GM12878 (cell line): ENCODE results near the gene GREB1. TPM values are rescaled to one million over a fixed set of nuclear protein-coding genes. Genes with fewer than 3 reads are reported as not detected.

ENCODE experiments used
- ATAC-seq: fragments of 200-7000 bp; cut with Tn5 transposase; 3 replicates; pipeline ENCODE4 v1.9.1; 2020; ENCODE audit warnings: mild to moderate bottlenecking, moderate library complexity
- BruUV-seq: library from RNA; stranded (reverse); fragments of 400-500 nt; replicated peaks from 2 replicates; lab custom pipeline; 2021; lab: Mats Ljungman, UMichigan
- CTCF ChIA-PET: fragments of 300-600 bp; sonication (Branson Sonifier 250); formaldehyde crosslinking; extraction: SDS; loops from one replicate; lab custom pipeline; 2021; ENCODE audit warnings: inconsistent platforms; lab: Yijun Ruan, JAX
- POLR2A ChIA-PET: fragments of 350-600 bp; formaldehyde crosslinking; extraction: SDS; loops from one replicate; lab custom pipeline; 2021; ENCODE audit warnings: inconsistent platforms; lab: Charles Lee
- RAD21 ChIA-PET: fragments of 300-600 bp; sonication (Branson Sonifier 250); formaldehyde crosslinking; loops from one replicate; lab custom pipeline; 2023; ENCODE audit warnings: antibody characterized with exemption; ENCODE audit not compliant: unreplicated experiment; lab: Charles Lee
- SMC1A ChIA-PET: fragments of 300-600 bp; sonication (Branson Sonifier 250); formaldehyde crosslinking; loops from one replicate; lab custom pipeline; 2023; ENCODE audit not compliant: unreplicated experiment, uncharacterized antibody; lab: Charles Lee
- DNase-seq: peaks from one replicate; pipeline ENCODE4 v3.0.0-alpha.2; 2011; ENCODE audit warnings: low read depth, low spot score
- FAIRE-seq: peaks from 3 replicates; lab custom pipeline; 2011; peaks lifted over from hg19 to GRCh38; lab: Jason Lieb, UNC
- H2AFZ ChIP-seq: 2 replicates; pipeline ENCODE4 v1.6.0; 2011; ENCODE audit warnings: low read depth, low read length, control low read depth; ENCODE audit not compliant: control insufficient read depth
- H3K27ac ChIP-seq: 2 replicates; pipeline ENCODE4 v1.5.1; 2011; ENCODE audit warnings: control low read depth; ENCODE audit not compliant: control insufficient read depth, insufficient read depth
- H3K27me3 ChIP-seq, 2 experiments: replicated peaks in 1 of 2; 2 replicates each; pipeline versions ENCODE4 v1.6.0 to v1.6.1; 2011; ENCODE audit warnings: low read length in 1 of 2; ENCODE audit not compliant: control insufficient read depth in 2 of 2, insufficient read depth in 2 of 2
- H3K36me3 ChIP-seq, 2 experiments: 2 replicates each; pipeline ENCODE4 v1.5.1; 2011; ENCODE audit warnings: low read length in 1 of 2; ENCODE audit not compliant: control insufficient read depth in 2 of 2, insufficient read depth in 2 of 2
- H3K4me1 ChIP-seq: 2 replicates; pipeline ENCODE4 v1.6.1; 2011; ENCODE audit warnings: mild to moderate bottlenecking, low read length, moderate library complexity, mixed read lengths; ENCODE audit not compliant: control insufficient read depth, insufficient read depth
- H3K4me2 ChIP-seq: 2 replicates; pipeline ENCODE4 v1.6.0; 2011; ENCODE audit warnings: control low read depth; ENCODE audit not compliant: control insufficient read depth, insufficient read depth
- H3K4me3 ChIP-seq: fragments of 200-600 bp; sonication (generic); 2 replicates; pipeline ENCODE4 v1.5.1; 2016
- H3K79me2 ChIP-seq: 2 replicates; pipeline ENCODE4 v1.6.0; 2011; ENCODE audit warnings: low read length; ENCODE audit not compliant: control insufficient read depth, insufficient read depth
- H3K9ac ChIP-seq: 2 replicates; pipeline ENCODE4 v1.8.0; 2011; ENCODE audit warnings: low read length, control low read depth, mixed read lengths; ENCODE audit not compliant: control insufficient read depth, insufficient read depth
- H3K9me3 ChIP-seq: replicated peaks from 3 replicates; pipeline ENCODE4 v1.5.1; 2011; ENCODE audit warnings: mild to moderate bottlenecking, low read length; ENCODE audit not compliant: control insufficient read depth, insufficient read depth
- H4K20me1 ChIP-seq: 2 replicates; pipeline ENCODE4 v1.6.0; 2011; ENCODE audit not compliant: control insufficient read depth, insufficient read depth
- BCLAF1 ChIP-seq: fragments of 450-650 bp; IDR thresholded peaks from 2 replicates; pipeline ENCODE4 v1.6.1; 2017; ENCODE audit warnings: antibody characterized with exemption, mild to moderate bottlenecking, moderate library complexity
- CHD4 ChIP-seq: fragments of 200-600 bp; sonication (generic); IDR thresholded peaks from 2 replicates; pipeline ENCODE4 v1.6.1; 2016; ENCODE audit warnings: mild to moderate bottlenecking
- E2F8 ChIP-seq: fragments of 450-650 bp; IDR thresholded peaks from 2 replicates; pipeline ENCODE4 v1.6.1; 2018; ENCODE audit warnings: mild to moderate bottlenecking, low read depth, moderate library complexity; ENCODE audit not compliant: partially characterized antibody
- JUND ChIP-seq: IDR thresholded peaks from 2 replicates; pipeline ENCODE4 v1.6.1; 2012; ENCODE audit warnings: low read depth, mild to moderate bottlenecking, low read length, improper control_type of control experiment, moderate library complexity
- KAT2A ChIP-seq: conservative IDR thresholded peaks from 2 replicates; pipeline ENCODE4 v1.6.1; 2011; ENCODE audit warnings: low read depth, low read length; ENCODE audit not compliant: control insufficient read depth
- KDM1A ChIP-seq: fragments of 200-600 bp; sonication (generic); IDR thresholded peaks from 2 replicates; pipeline ENCODE4 v1.6.1; 2016; ENCODE audit warnings: borderline replicate concordance
- MYC ChIP-seq: IDR thresholded peaks from 2 replicates; pipeline ENCODE4 v1.6.1; 2011; ENCODE audit warnings: mild to moderate bottlenecking, low read length, moderate library complexity, inconsistent platforms; ENCODE audit not compliant: insufficient read depth, insufficient replicate concordance, insufficient read length, severe bottlenecking
- NFXL1 ChIP-seq: fragments of 450-650 bp; IDR thresholded peaks from 2 replicates; pipeline ENCODE4 v1.6.1; 2017; ENCODE audit warnings: antibody characterized with exemption, mild to moderate bottlenecking, borderline replicate concordance
- RB1 ChIP-seq: fragments of 450-650 bp; formaldehyde crosslinking; IDR thresholded peaks from 2 replicates; pipeline ENCODE4 v1.6.1; 2017; ENCODE audit warnings: mild to moderate bottlenecking, borderline replicate concordance
- RELB ChIP-seq: fragments of 450-650 bp; IDR thresholded peaks from 2 replicates; pipeline ENCODE4 v1.6.1; 2017; ENCODE audit warnings: low read depth, mild to moderate bottlenecking, moderate library complexity
- SIX5 ChIP-seq: IDR thresholded peaks from 2 replicates; pipeline ENCODE4 v1.6.1; 2011; ENCODE audit warnings: mild to moderate bottlenecking, low read depth, low read length, moderate library complexity; ENCODE audit not compliant: severe bottlenecking
- SUZ12 ChIP-seq: fragments of 200-600 bp; sonication (generic); IDR thresholded peaks from one replicate; pipeline ENCODE4 v1.6.1; 2018; ENCODE audit warnings: antibody characterized with exemption, mild to moderate bottlenecking; ENCODE audit not compliant: unreplicated experiment
- ZNF24 ChIP-seq: fragments of 450-650 bp; IDR thresholded peaks from 2 replicates; pipeline ENCODE4 v1.6.1; 2017; ENCODE audit warnings: antibody characterized with exemption, mild to moderate bottlenecking
- ZNF622 ChIP-seq: fragments of 450-650 bp; IDR thresholded peaks from 2 replicates; pipeline ENCODE4 v1.6.1; 2017; ENCODE audit warnings: mild to moderate bottlenecking, inconsistent platforms
- WGBS: methylation state at CpG from one replicate; pipeline ENCODE4 v1.1.6; 2016; ENCODE audit warnings: low lambda C conversion rate; ENCODE audit not compliant: insufficient replicate concordance, insufficient coverage; ENCODE audit errors: missing lambda C conversion rate; 5-methylcytosine and 5-hydroxymethylcytosine counted together
- in situ Hi-C: fragments of 300-500 bp; cut with MboI; formaldehyde crosslinking; loops from 9 replicates; pipeline ENCODE4 v1.14.3; 2018; ENCODE audit warnings: mixed read lengths
- intact Hi-C: fragments of 100-400 bp; cut with micrococcal nuclease; formaldehyde crosslinking; loops from one replicate; pipeline ENCODE4 v1.14.2; 2022; ENCODE audit not compliant: unreplicated experiment
- polyA plus RNA-seq, 11 experiments: library from polyadenylated mRNA; depleted of rRNA in 4 of 11; unstranded in 6 of 11; stranded (reverse) in 5 of 11; fragments of >200 nt; fragmentation: Nextera tagmentation in 4 of 11; fragmentation: Illumina TruSeq in 1 of 11; extraction: Ambion mirVana in 4 of 11; extraction: Trizol in 1 of 11; gene quantifications; 1 replicate in 1 of 11; 2 replicates in 10 of 11; pipeline versions ENCODE4 v1.2.1 to v1.2.3, GENCODE V29; 2011 to 2016; ENCODE audit warnings: inconsistent platforms in 2 of 11, missing spikeins in 2 of 11, low read depth in 1 of 11
- total RNA-seq, 4 experiments: library from RNA; depleted of rRNA in 3 of 4; stranded (reverse); fragments of >200 nt in 3 of 4; fragmentation: Illumina TruSeq in 1 of 4; extraction: Trizol in 1 of 4; gene quantifications; 2 replicates each; pipeline versions ENCODE4 v1.2.1 to v1.2.3, GENCODE V29; 2013 to 2021

Gene GREB1
- total and polyA plus RNA-seq, 10 of the 15 experiments (the other 5 are each of a cell fraction or from before 2014, with no cell fraction given), result 0.09 to 2.1 (median 0.37) TPM; not detected in 1

GRCh38 chr2:11553661-11554398 lies 20.0 kb downstream of the GREB1 start (continued):
- TF ChIP-seq KAT2A (no peak), RELB (no peak), E2F8 (no peak)

GRCh38 chr2:11554399-11554716 lies 20.5 kb downstream of the GREB1 start:
- CTCF ChIA-PET, result interaction anchor here (1.1 kb wide), 1 partner anchor 28 kb away, joined by 5 read pairs; no protein-coding TSS in a partner anchor
- no TSS peak for BruUV-seq
- 17% methylated on average over 4 of the region's 4 CpGs for WGBS
- TF ChIP-seq ZNF622, result no peak
- no peak for TF ChIP-seq SIX5
- TF ChIP-seq KAT2A, result no peak
- TF ChIP-seq CHD4, result no peak
- TF ChIP-seq RB1, result no peak
- no peak for TF ChIP-seq SUZ12
- TF ChIP-seq JUND, result no peak
- TF ChIP-seq KDM1A, result no peak
- TF ChIP-seq BCLAF1, result no peak
- TF ChIP-seq NFXL1, result no peak
- no peak for TF ChIP-seq MYC
- no peak for TF ChIP-seq ZNF24

More at GRCh38 chr2:11554399-11554716, 20.5 kb downstream of the GREB1 start:
- Histone ChIP-seq H4K20me1 (no peaks in the 10 kb centered on the region), H3K4me3 (no peak overlapping the region), H3K4me1 (no peaks in the 10 kb centered on the region), H2AFZ (no peak overlapping the region), H3K36me3 (no peaks in the 10 kb centered on the region), H3K27ac (no peak overlapping the region), H3K9me3 (no peaks in the 10 kb centered on the region), H3K27me3 (peaks cover 0 to 2% of the 10 kb centered on the region in 2 experiments; a peak in 1 of 4 replicates), H3K9ac (no peak overlapping the region), H3K79me2 (no peaks in the 10 kb centered on the region), H3K4me2 (no peak overlapping the region)
- no peak for DNase-seq
- in situ Hi-C loops (no loop called here), intact Hi-C loops (no loop called here)
- peak; percentile 59 for ATAC-seq
- SMC1A ChIA-PET, result no interaction called here
- no peak for FAIRE-seq
- POLR2A ChIA-PET, result no interaction called here
- RAD21 ChIA-PET, result no interaction called here
